ENCODE measurements around the gene FBXO31.
"Not testable (repeated sequence)": the region's sequence is repeated elsewhere in the genome, so short reads cannot be mapped to it uniquely, and the experiment has no call there.

The FBXO31 gene

DNA sequence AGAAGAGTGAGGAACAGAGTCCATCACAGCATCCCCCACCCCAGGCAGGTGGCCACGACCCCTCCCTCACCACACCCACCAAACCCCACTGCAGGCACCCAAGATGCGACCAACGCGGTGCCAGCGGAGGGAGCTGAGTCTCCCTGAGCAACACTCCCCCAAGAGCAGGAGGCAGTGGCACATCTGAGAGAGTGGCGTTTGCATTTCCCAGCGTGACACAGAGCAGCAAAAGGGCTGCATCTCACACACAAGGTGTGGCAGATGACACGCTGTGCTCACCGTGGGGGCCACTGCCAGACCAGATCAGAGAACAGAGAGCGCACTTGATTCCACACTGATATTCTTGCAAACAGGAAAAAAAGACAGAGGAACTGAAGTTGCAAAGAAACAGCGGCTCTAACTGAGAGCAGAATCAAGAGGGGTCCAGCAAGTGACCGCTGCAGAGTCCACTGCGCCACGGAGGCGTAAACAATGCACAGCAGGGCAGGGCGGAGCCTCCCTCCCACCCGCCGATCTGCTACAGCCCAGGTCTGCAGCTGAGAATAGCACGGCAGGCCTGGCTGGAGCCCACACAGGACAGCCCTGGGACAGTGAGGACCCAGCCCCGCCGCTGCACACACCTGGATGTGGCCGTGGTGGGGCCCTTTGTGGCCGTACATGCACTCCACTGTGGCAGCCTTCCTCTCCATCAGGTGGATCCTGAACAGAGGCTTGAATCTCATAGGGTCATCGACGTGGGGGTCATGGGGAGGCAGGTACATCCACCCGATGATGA lies 40.4 kb downstream of the FBXO31 start:
- H3K4me1 ChIP-seq (ENCODE audit: control insufficient read depth, low read depth, low read length), result peaks cover 7% of the 10 kb centered on the region
- H3K27ac ChIP-seq (ENCODE audit: low read length), result no peak overlapping the region
- H3K27me3 ChIP-seq (ENCODE audit: control insufficient read depth, insufficient read depth, low read length), result no peaks in the 10 kb centered on the region
- H3K9me3 ChIP-seq (ENCODE audit: control insufficient read depth, low read depth, low read length), result no peaks in the 10 kb centered on the region
- H3K4me3 ChIP-seq (ENCODE audit: low read length), result no peak overlapping the region
- no peak overlapping the region for H3K9ac ChIP-seq (ENCODE audit: low read length)
- H3K36me3 ChIP-seq (ENCODE audit: control insufficient read depth, low read depth, low read length), result peaks cover 7% of the 10 kb centered on the region

- no peak overlapping the region for H3K9ac ChIP-seq (ENCODE audit: low read length)
- peaks cover 7% of the 10 kb centered on the region for H3K36me3 ChIP-seq (ENCODE audit: control insufficient read depth, low read depth, low read length)
- no peaks in the 10 kb centered on the region for H3K9me3 ChIP-seq (ENCODE audit: control insufficient read depth, low read depth, low read length)
- no peaks in the 10 kb centered on the region for H3K27me3 ChIP-seq (ENCODE audit: control insufficient read depth, insufficient read depth, low read length)
- H3K4me3 ChIP-seq (ENCODE audit: low read length), result no peak overlapping the region
- H3K4me1 ChIP-seq (ENCODE audit: control insufficient read depth, low read depth, low read length), result peaks cover 7% of the 10 kb centered on the region
- no peak overlapping the region for H3K27ac ChIP-seq (ENCODE audit: low read length)
Observed at GRCh38 chr16:87342504-87342903, 41.1 kb downstream of the FBXO31 start.

DNA sequence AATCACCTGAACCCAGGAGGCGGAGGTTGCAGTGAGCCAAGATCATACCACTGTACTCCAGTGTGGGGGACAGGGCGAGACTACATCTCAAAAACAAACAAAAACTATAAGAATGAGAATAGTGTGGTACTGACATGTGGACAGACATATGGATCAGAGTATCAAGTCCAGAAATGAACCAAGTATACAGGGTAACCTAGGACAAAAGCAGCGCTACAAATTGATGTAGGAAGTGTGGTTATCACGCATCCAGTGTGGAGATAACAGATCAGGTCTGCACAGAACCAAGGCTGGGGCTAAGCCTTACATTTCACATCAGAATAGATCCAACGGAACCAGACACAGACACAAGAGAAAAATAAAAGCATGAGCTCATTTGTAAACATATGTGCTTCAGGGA lies 43.4 kb downstream of the FBXO31 start:
- Histone ChIP-seq H3K36me3 (ENCODE audit: control insufficient read depth, low read depth, low read length) (peaks cover 7% of the 10 kb centered on the region), H3K9me3 (ENCODE audit: control insufficient read depth, low read depth, low read length) (no peaks in the 10 kb centered on the region), H3K9ac (ENCODE audit: low read length) (no peak overlapping the region), H3K27ac (ENCODE audit: low read length) (no peak overlapping the region), H3K27me3 (ENCODE audit: control insufficient read depth, insufficient read depth, low read length) (no peaks in the 10 kb centered on the region), H3K4me1 (ENCODE audit: control insufficient read depth, low read depth, low read length) (no peaks in the 10 kb centered on the region), H3K4me3 (ENCODE audit: low read length) (no peak overlapping the region)

DNA sequence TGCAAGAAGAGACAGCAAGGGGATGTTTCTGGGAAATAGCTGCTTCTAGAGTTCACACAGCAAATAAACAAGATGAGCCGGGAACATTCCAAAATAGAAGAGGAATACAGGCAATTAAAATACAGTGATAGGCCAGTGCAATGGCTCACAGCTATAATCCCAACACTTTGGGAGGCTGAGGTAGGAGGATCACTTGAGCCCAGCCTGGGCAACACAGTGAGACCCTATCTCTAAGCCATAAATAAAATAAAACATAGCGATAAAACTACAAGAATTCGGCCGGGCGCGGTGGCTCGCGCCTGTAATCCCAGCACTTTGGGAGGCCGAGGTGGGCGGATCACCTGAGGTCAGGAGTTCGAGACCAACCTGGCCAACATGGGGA lies 43.9 kb downstream of the FBXO31 start:
- H3K27me3 ChIP-seq (ENCODE audit: control insufficient read depth, insufficient read depth, low read length); H3K4me1 ChIP-seq (ENCODE audit: control insufficient read depth, low read depth, low read length); H3K9ac ChIP-seq (ENCODE audit: low read length); H3K27ac ChIP-seq (ENCODE audit: low read length); H3K9me3 ChIP-seq (ENCODE audit: control insufficient read depth, low read depth, low read length); H3K4me3 ChIP-seq (ENCODE audit: low read length); H3K36me3 ChIP-seq (ENCODE audit: control insufficient read depth, low read depth, low read length): not testable (repeated sequence)

GRCh38 chr16:87339086-87339723 lies 44.4 kb downstream of the FBXO31 start:
- no peak overlapping the region for H3K4me3 ChIP-seq (ENCODE audit: low read length)
- no peaks in the 10 kb centered on the region for H3K4me1 ChIP-seq (ENCODE audit: control insufficient read depth, low read depth, low read length)
- no peaks in the 10 kb centered on the region for H3K27me3 ChIP-seq (ENCODE audit: control insufficient read depth, insufficient read depth, low read length)
- H3K9me3 ChIP-seq (ENCODE audit: control insufficient read depth, low read depth, low read length), result no peaks in the 10 kb centered on the region
- H3K36me3 ChIP-seq (ENCODE audit: control insufficient read depth, low read depth, low read length), result peaks cover 8% of the 10 kb centered on the region
- no peak overlapping the region for H3K9ac ChIP-seq (ENCODE audit: low read length)
- no peak overlapping the region for H3K27ac ChIP-seq (ENCODE audit: low read length)

DNA sequence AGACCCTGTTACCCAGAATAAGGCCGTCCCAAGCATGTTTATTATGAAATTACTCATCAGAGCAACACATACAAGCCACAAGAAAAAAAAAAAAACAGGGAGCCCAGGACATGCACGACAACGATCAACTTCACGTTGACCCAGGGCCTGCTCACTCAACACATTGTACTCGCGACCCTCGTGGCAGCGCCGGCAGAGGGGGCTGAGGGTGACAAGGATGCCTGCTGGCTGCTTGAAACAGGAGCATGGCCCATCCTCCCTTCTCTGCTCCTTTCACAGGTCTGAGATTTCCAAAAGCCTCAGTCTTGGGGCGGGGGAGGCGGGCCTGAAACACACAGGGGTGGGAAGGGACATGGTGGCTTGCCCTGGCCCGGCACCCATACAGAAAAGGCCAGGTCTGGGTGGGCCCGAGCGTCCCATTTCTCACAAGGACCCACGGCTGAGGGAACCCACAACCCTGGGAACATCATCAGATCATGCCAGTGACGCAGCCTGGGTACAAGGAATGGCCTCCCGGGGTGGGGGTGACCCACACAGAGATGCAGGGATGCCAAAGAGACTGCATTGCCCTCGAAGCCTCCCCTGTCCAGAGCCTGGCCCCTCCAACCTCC lies 45.3 kb downstream of the FBXO31 start:
- Histone ChIP-seq H3K4me3 (ENCODE audit: low read length) (no peak overlapping the region), H3K4me1 (ENCODE audit: control insufficient read depth, low read depth, low read length) (no peaks in the 10 kb centered on the region), H3K36me3 (ENCODE audit: control insufficient read depth, low read depth, low read length) (peaks cover 14% of the 10 kb centered on the region), H3K9me3 (ENCODE audit: control insufficient read depth, low read depth, low read length) (no peaks in the 10 kb centered on the region), H3K27me3 (ENCODE audit: control insufficient read depth, insufficient read depth, low read length) (no peaks in the 10 kb centered on the region), H3K9ac (ENCODE audit: low read length) (no peak overlapping the region), H3K27ac (ENCODE audit: low read length) (no peak overlapping the region)

GRCh38 chr16:87337262-87337771 lies 46.3 kb downstream of the FBXO31 start:
- Histone ChIP-seq H3K27ac (ENCODE audit: low read length) (no peak overlapping the region), H3K4me1 (ENCODE audit: control insufficient read depth, low read depth, low read length) (no peaks in the 10 kb centered on the region), H3K4me3 (ENCODE audit: low read length) (no peak overlapping the region), H3K9me3 (ENCODE audit: control insufficient read depth, low read depth, low read length) (no peaks in the 10 kb centered on the region), H3K27me3 (ENCODE audit: control insufficient read depth, insufficient read depth, low read length) (no peaks in the 10 kb centered on the region), H3K36me3 (ENCODE audit: control insufficient read depth, low read depth, low read length) (peaks cover 8% of the 10 kb centered on the region), H3K9ac (ENCODE audit: low read length) (no peak overlapping the region)

DNA sequence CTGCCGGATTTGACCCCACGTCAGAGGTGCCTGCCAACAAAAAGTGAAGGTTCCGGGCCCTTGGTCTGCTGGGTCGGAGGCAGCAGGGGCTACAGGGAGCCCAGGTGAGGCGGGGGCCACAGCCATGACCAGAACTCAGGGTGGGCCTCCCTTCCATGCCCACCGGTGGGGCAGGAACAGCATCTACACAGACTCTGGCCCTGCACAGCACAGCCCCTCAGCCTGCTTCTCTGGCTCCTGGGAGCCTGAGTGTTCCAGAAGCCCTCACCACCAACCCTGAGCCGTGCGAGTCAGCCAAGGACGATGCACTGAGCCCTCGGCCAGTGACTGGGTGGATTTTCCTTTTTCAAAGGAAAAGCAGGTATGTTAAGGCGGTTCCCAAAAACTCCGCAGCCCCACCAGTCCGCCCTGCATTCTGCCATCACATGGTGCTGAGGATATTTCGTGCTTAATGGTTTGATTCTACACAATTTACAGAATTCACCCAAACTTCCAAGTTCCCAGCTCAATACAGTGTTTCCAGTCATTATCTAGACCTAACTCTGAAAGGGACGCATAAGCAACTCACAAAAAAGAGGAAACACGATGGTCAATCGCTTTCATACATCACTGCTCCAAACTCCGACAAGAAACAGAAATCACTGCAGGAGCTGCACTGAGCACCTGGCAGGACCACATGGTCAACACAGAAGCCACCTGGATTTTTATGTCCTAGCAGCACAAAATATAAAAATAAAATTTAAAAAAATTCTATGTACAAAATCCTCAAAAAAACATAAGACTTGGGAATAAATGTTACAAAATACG lies 46.9 kb downstream of the FBXO31 start:
- no peak overlapping the region for H3K9ac ChIP-seq (ENCODE audit: low read length)
- no peaks in the 10 kb centered on the region for H3K4me1 ChIP-seq (ENCODE audit: control insufficient read depth, low read depth, low read length)
- H3K36me3 ChIP-seq (ENCODE audit: control insufficient read depth, low read depth, low read length), result peaks cover 7% of the 10 kb centered on the region
- no peaks in the 10 kb centered on the region for H3K9me3 ChIP-seq (ENCODE audit: control insufficient read depth, low read depth, low read length)
- no peaks in the 10 kb centered on the region for H3K27me3 ChIP-seq (ENCODE audit: control insufficient read depth, insufficient read depth, low read length)
- H3K27ac ChIP-seq (ENCODE audit: low read length), result no peak overlapping the region
- no peak overlapping the region for H3K4me3 ChIP-seq (ENCODE audit: low read length)

GRCh38 chr16:87335625-87336433 lies 47.7 kb downstream of the FBXO31 start:
- no peaks in the 10 kb centered on the region for H3K27me3 ChIP-seq (ENCODE audit: control insufficient read depth, insufficient read depth, low read length)
- H3K36me3 ChIP-seq (ENCODE audit: control insufficient read depth, low read depth, low read length), result peaks cover 9% of the 10 kb centered on the region
- H3K27ac ChIP-seq (ENCODE audit: low read length), result no peak overlapping the region
- no peaks in the 10 kb centered on the region for H3K9me3 ChIP-seq (ENCODE audit: control insufficient read depth, low read depth, low read length)
- no peaks in the 10 kb centered on the region for H3K4me1 ChIP-seq (ENCODE audit: control insufficient read depth, low read depth, low read length)
- H3K9ac ChIP-seq (ENCODE audit: low read length), result no peak overlapping the region
- no peak overlapping the region for H3K4me3 ChIP-seq (ENCODE audit: low read length)

- Histone ChIP-seq H3K27me3 (ENCODE audit: control insufficient read depth, insufficient read depth, low read length) (no peaks in the 10 kb centered on the region), H3K4me3 (ENCODE audit: low read length) (no peak overlapping the region), H3K9me3 (ENCODE audit: control insufficient read depth, low read depth, low read length) (no peaks in the 10 kb centered on the region), H3K36me3 (ENCODE audit: control insufficient read depth, low read depth, low read length) (peaks cover 13% of the 10 kb centered on the region), H3K27ac (ENCODE audit: low read length) (no peak overlapping the region), H3K4me1 (ENCODE audit: control insufficient read depth, low read depth, low read length) (no peaks in the 10 kb centered on the region), H3K9ac (ENCODE audit: low read length) (no peak overlapping the region)
Observed at GRCh38 chr16:87334651-87335624, 48.6 kb downstream of the FBXO31 start.
